CD4-positive, alpha-beta T cell treated with Interleukin-10 for 1 hour (primary cell): ENCODE results near the gene MTCH2.

Experiments used
- DNase-seq: peaks from one replicate; pipeline ENCODE4 v3.0.0-alpha.2; 2020

Gene MTCH2

DNA sequence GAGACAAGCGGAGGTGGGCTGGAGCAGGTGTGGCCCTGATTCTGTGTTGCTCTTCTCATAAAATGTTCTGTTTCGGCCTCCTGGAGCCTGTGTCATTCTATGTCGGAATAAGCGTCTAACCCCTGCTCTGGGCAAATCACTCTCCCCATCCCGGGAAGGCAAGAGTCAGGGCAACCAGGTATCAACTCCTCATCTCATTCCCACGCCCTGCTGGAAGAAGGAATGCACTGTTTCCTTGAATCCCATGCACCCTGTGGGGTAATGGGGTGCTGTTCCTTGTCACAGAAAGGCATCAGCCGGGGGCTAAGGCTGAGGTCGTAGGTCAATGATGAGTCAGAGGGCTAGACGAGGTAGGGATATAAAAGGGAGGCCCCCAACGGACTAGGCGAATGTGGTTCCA lies 53.2 kb downstream of the MTCH2 start:
- DNase-seq: no peak

GRCh38 chr11:47587723-47588326 lies 54.5 kb downstream of the MTCH2 start:
- no peak for DNase-seq

DNA sequence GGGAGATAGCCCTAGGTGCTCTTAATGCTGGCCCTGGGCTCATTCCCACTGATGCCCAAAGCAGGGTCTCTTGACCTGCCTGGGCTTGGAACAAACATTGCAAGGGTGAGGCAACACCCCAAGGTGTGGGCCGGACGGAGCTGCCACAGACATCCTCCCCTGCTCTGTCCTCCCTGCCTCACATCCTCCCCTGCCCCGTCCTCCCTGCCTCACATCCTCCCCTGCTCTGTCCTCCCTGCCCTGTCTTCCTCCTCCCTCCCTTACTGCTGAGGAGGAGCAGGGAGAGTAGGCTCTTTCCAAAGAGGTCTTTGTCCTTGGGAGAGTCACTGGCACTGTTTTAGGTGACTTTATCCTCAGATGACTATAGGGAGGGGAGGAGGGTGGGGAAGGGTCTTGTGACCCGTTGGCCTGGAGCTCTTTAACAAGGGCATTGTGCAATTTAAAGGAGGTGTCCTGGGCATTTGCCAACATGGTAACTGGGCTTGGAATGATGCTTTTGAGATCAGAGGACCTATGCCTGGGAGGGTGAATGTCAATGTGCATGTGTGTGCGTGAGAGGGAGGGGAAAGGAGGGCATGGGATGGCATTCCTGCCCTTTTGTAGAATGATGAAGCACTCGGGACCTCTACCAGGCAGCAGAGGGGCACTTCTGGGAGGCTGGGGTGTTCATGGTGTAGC lies 55.2 kb downstream of the MTCH2 start:
- DNase-seq: no peak

DNA sequence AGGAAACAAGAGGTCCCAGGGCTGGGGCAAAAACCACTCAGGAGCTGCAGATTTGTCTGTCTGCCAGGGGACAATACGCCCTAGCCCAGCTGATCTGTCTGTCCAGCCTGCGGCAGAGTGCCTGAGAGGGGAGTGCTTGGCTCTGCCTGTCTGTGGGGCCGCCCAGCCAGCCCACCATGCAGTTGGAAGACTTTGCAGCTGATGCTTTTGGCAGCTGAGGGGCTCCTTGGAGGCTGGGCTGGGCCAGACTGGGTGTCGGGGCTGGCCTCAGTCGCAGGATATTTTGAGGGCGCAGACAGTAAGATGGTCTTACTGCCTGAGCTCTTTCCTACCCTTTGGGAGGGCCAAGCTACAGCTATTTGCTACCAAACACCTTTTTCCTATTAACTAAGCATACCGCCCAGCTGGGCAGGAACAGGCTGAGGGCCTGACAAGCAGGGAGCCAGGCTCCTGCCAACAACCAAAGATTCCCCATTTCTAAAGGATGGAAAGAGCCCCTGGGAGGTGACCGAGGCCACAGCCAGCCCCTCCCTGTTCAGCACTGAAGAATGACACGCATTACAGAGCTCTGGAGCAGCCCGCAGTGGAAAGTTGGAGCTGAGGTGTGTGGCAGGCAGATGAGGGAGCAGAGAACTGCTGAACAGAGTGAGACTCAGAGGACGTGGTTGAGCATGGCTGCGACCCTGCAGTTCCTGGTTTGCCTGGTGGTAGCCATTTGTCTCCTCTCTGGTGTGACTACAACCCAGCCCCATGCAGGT lies 56.1 kb downstream of the MTCH2 start, which contains the start of gene FAM180B:
Gene FAM180B (plus strand): TSS at position 581 of the 758 bp plus-strand sequence. CDS start 91 bp downstream, at position 672.
- DNase-seq: no peak

GRCh38 chr11:47583844-47584243 lies 58.5 kb downstream of the MTCH2 start:
- DNase-seq: no peak

DNA sequence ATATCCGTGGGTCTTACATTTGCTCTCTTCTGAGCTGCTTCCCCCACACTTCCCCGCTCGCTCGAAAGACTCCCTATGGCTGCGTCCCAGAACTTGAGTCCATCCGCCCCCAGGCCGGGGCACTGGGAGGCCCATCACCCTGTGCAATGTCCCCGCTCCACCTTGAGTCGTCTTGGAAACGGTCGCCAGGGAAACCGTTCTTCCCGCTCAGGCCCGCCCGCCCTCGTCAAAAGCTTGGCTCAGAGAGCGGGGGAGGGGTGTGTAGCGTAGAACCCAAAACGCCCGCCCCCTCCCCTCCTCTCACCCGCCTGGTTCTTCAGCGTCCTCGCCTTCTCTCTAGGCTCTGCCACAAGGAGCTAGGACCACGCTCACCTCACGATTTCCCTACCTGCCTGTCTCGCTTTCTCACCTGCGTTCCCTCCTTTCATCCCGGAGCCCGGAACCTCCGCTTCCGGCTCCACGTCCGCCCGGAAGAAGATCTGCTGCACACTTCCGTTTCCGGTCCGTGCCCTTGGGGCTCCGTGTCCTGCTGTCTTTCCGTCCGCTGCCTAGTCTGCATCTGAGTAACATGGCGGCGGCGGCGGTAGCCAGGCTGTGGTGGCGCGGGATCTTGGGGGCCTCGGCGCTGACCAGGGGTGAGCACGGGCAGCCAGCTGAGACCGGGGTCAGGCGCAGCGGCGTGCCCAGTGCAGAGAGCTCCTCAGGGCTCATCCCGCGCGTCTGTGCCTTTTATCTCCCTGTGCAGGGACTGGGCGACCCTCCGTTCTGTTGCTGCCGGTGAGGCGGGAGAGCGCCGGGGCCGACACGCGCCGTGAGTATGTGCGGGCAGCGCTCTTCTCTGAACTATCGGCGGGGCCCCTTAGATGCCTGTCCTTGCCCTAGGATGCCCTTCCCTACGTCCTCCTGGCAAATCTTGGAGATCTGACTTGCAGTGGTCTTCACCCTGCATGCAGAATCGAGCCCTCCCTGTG lies 63.5 kb downstream of the MTCH2 start, which contains the start of the genes KBTBD4 and NDUFS3:
Gene KBTBD4 (minus strand): TSS at position 447 of the 971 bp plus-strand sequence. CDS start 19 bp downstream, at position 428.
Gene NDUFS3 (plus strand): TSS at position 551 of the 971 bp plus-strand sequence. CDS start 18 bp downstream, at position 569.
- DNase-seq: peak; percentile 93

DNA sequence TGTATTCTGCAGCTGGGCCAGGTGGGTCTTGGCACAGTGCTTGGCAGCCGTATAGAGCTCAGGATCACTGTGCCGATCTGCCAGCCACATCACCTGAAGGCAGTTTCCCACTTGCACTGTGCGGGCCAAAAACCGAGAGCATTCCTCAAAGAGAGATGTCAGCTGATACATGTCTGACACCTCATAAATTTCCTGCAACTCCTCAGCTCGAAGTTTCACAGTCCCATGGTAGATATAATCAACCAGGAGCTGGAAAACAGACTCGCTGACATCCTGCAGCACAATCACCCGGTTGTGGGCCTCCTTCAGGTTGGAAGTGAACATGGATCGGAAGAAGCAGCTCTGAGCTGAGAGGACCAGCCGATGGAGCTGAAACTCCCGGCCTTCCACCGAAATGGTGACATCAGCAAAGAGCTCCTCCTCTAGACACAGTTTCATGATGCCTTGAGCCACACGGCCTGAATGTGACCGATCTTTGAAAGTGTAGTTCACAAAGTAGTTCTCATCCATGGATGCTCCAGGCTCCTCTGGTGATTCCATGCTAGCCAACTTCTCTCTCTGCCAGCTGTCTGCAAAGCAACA lies 64.8 kb downstream of the MTCH2 start:
- no peak for DNase-seq

DNA sequence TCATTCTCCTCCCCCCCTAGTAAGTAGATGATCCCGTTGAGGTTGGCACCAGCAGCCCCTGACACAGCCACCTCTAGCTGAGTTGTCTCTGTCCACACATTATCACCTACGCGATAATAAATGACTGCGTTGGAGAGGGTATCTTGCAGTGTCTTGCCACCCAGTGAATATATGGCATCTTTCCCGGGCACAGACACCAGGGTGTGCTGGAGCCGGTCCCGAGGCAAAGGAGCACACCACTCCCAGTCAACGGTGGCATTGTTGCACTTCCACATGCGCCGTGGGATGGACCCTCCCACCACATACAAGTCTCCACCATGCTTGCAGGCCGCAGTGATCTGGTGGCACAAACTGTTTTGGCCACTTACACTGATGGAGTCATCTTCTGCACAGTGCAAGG lies 69.0 kb downstream of the MTCH2 start:
- DNase-seq: no peak

DNA sequence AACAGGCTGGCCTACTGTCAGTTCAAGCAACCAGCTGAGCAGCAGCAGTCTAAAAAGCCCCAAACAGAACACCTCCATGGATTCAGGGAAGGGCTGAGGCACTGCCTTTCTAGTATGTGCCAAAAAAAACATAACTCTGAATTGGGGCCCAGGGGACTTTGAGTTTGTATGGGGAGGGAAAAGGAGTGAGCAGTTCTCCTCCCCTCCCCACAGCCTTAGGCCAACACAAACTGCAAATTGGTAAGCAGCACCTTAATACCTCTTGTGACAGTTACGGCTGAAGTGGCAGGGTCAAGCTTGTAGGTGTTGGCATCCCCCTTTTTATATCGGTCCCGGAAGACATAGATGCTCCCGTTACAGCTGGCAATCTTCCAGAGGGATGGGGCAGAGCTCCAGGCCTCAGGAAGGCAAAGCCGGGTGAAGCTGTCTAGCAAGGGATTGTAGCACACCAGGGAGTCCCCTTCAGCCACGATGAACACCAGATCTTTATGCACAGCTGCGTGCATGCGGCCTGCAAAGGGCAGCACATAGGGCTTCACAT lies 69.6 kb downstream of the MTCH2 start:
- DNase-seq: no peak

GRCh38 chr11:47571895-47572294 lies 70.5 kb downstream of the MTCH2 start:
- DNase-seq: no peak

- no peak for DNase-seq
Measured at GRCh38 chr11:47571357-47571729, 71.0 kb downstream of the MTCH2 start.

- no peak for DNase-seq
Measured at GRCh38 chr11:47570651-47571356, 71.6 kb downstream of the MTCH2 start.

- no peak for DNase-seq
Measured at GRCh38 chr11:47569646-47570045, 72.7 kb downstream of the MTCH2 start.
